Inflammatory macrophage treated with lipopolysaccharide for 1 hour (primary cell): Measurements from ENCODE around the gene RNLS.
A peak's percentile ranks its signal among the peaks of the same experiment; 100 is the strongest.

Source experiments
- DNase-seq, 2 donors: peaks; one replicate each; pipeline ENCODE4 v3.0.0-alpha.2; 2020 to 2022

Gene RNLS

DNA sequence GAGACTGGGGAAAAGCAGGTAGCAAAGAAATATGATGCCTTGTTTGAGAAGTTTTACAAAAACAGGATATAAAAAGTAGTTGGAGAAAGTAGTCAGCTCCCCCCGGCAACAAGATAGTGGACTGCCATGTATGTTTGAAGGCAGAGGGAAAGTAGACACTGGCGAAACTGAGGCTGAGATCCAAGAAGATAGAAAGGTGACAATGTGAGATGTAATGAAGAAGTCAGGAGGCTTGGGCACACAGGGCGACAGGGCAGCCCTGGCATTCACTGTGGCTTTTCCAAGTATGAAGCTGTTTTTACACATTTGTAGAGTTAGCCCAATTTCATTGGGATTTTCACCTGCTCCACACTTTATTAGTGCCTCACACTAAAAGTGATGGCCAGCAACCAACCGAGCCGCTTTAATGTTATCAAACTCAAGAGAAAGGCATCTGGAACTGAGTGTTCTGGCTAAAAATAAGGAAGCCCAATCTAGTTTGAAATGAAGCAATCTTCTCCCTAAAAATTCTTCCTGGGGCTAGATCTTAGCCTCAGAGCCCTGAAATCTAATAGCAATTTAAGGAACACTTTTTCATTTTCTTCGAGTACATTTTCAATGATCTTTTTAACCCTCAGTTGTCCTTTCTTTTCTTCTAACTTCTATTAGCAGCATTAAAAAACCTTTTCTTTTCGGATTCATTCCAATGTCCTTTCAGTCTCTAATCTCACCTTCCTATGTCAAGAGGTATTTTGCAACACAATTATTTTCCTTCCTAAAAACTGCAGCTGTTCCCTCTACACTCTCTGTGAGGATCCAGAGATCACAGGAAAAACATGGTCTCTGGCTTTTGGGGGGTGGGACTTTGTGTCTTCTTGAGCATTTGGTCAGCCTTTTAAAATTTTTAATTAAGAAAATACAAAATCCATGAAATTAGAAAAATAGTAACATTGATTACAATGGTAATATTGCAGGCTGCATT is 108.0 kb downstream of the RNLS start:
- no peak for DNase-seq

DNA sequence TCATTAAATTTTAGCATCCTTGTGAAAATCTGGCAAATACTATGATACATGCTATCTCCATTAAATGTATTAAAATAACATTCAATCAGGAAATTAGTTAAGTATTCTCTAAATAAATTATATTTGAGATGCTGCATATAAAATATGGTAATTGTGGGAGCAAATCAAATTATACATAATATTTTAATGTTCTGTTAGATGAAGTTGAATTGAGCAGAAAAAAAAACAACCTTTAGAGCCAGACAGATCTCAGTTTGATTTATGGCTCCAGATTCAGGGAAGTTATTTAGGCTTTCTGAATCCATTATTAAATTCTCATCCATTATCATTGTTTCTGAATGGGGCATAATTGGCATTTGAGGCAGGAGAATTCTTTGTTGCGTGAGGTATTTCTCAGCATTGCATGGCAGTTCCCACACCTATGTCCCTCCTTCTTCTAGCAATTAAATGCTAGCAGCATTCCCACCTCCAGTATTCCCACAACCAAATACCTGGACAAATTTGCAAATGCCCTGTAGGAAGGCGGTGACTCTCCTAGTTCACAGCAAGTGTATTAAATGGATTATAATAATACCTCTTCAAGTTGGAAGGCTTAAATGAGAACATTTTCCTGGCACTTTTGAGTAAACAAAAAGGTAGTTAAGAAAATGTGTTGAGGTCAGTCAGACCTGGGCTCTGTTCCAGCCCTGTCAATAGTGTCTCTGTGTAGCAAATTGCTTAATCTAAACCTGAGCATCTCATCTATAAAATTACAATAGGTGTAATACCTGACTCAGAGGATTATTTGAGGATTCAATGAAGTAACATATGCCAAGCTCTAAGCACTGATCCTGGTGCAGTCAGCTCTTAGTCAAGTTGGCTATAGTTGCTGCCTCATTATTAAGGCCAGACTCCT is 108.9 kb downstream of the RNLS start:
- no peak for DNase-seq

DNA sequence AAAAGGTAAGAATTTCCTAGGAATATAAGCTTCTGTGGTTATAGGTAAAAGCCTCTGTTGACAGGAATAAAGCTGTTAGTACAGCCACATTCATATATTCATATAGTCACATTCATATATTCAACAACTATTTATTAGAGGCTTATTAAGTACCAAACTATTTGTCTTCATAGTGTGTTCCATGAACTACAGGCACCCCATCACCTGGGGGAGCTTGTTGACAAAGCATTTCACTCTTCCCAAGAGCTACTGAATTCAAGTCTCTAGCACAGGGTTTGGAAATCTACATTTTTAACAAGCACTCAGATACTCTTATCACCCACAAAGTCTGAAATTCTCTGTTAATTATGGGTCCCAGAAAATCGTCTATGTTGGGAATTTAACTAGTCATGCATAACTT is 110.6 kb downstream of the RNLS start:
- no peak for DNase-seq

DNA sequence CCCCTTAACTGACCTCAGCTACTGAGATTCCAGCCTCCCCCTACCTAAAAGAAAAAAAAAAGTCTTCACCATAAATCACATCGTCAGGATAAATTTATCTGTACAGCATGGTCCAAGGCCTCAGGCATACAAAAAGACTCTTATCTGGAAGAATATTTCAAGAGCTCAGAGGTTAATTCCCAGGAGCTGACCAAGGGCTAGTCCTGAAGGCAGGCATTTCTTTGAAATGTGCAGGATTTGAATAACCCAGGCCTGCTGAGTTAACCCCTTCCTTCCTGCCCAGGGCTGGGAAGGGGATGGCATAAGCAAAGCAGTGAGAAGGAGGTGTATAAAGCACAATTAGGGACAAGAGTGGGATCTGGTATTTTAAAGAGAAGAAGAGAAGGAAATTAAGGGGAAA is 111.2 kb downstream of the RNLS start:
- DNase-seq, result no peak

DNA sequence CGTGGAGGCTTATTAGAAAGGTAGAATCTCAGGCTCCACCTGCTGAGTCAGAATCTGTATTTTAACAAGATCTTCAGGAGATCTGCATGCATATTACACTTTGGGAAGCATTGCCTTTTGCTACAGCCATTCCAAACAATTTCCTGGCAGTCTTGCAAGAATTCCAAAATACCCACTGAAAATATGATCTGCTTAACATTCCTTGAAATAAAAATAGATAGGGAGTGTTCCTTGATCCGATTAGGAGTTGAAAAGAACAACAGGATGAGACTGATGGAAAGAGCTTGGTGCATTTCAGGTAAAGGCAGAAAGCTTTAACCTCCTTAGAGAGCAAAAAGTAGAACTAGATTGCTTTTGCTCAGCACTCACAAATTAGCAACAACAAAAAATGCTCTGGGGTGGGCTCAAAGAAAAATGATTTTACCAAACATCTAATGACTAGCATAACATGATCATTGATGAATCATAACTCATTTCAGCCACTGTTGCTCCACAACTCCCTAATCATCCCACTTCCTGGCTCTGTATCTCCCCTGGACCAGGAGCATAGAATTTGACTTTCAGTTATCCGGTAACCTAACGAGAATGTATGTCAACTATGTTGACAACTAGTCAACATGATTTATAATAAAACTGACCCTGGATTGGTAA is 115.2 kb downstream of the RNLS start:
- no peak for DNase-seq

DNA sequence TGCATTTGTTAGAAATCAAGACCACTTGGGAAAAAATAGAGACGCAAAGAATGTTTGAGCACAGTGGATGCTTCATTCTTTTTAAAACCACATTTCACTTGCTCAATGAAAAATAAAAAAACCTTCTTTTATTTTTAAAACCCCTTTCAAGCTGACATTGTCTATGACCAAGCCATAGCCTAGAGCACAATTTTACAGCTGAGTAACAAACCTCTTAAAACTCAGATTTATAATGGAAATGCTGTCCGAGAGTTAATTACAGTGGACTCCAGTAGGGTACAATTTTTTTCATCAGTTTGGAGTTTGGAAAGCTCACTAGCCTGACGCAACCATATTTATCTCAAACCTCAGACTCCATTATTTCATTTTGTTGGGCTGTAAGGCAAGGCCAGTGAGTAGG is 116.3 kb downstream of the RNLS start:
- DNase-seq, result no peak

DNA sequence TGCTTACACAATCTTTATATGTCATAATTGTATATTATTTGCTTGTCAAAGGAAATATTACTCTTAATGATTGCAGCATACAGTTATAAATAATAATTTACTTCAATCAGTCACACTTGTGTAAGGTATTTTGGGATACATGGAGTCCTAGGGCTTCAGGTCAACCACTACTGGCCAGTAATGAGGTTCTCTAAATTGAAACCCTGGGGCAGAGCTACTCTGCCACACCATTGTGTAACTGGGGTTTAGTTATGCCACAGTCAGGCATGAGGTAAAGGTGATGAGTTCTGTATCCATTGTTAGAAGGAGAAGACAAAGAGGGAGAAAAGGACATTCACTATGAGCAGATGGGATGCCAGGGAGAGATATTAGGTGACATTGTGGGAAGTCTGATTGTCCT is 117.4 kb downstream of the RNLS start:
- DNase-seq, result no peak

DNA sequence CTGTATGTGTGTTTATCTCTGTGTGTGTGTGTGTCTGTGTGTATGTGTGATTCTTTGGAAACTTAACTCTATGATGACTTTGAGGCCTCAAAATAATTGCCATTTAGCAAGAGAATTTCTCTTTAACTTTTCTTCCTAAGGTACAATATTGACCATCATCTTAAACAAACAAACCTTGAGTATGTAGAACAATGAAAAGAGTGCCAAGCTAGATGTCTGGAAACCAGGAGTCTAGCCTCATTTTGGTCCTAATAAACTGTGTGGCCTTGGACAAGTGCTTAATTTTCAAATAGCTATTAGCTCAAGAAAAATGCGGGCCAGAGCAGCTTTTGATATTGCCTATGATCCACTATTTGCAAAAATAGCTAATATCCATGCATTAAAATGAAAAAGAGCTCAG is 119.3 kb downstream of the RNLS start:
- DNase-seq, result no peak

DNA sequence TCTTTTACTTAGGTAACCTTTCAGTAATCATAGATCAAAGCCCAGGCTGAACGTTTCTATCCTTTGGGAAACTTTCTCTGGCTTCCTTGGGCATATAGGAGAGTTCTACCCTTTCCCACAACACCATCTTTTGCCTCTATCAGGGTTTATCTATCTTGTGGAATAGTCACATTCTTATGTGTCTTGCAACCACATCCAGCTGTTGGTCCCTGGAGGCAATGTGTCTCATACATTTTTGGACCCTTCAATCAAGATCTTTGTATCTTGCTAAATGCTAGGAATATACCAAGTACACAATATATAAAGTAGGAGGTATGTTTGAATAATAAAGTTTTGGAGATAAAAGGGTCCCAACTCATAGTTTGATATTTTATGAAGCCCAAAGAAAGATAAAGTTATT is 121.7 kb downstream of the RNLS start:
- no peak for DNase-seq

DNA sequence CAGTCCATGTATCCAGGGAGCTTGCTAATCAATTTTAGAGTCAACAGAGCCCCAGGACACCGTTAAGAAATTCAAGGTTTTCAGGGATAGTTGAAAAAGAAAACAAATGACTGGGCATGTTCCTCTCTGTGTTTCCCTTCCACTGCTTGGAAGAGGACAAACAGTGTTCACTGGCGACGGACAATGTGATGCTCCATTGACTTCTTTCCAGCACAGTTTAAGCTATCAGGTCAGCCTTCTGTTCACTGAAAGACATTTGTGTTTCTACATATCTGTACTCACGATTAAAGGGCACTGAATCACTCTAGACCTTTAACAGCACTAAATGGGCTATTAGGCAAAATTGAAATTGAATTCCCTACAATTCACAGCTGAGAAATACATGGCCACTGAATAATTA is 123.6 kb downstream of the RNLS start:
- no peak for DNase-seq

DNA sequence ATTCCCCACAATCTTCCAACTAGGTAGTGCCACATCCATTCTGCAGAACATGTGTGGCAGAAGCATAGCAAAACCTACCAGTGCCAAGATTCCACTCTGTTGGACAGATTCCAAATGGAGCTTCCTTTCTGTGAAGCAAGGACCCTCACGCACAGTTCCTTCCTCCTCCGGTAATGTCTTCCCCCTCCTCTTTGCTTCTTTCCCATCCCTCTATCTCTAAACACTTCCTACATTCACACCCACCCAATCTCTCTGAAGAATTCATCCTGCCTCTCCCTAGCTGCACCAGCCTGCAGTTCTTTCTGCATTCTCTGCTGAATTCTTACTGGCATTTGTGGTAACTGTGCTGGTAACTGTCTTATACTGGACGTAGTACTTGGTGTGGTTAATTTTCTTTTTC is 124.9 kb downstream of the RNLS start:
- DNase-seq, result no peak

DNA sequence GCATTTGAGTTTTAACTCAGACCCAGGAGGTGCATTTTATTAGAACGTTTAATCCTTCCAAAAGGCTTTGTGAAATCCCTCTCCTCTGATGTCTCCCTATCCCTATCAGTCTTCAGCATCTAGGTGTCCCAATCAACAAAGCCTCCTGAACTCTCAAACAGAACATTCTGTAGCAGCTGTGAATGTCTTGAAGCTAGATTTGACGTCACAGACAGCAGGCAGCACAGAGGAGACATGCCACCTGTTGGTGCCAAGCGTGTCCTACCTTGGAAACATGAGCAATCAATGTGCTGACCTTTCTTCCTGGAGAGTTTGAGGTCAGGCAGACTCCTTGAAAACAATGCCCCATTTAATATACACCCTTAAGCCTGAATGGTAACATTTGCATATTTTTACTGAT is 125.5 kb downstream of the RNLS start:
- no peak for DNase-seq

DNA sequence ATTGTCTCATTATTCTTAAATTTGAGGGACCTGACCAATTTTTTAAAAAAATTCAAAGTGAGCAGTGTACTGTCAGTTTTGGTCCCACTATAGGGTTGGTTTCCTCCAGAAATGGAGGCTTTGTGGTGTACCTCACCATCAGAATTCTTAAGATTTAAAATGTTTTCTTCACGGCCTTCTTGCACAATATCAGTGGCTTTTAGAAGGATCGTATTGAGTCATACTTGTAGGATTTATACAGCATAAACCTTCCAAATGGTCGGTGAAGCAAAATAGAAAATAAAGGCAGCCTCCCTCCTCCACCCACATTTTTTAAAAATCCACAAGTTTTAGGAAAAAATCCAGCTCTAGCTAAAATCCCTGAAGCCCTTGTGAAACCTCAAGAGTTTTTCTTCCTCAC is 126.4 kb downstream of the RNLS start:
- DNase-seq, result peak; percentile 5 to 14

DNA sequence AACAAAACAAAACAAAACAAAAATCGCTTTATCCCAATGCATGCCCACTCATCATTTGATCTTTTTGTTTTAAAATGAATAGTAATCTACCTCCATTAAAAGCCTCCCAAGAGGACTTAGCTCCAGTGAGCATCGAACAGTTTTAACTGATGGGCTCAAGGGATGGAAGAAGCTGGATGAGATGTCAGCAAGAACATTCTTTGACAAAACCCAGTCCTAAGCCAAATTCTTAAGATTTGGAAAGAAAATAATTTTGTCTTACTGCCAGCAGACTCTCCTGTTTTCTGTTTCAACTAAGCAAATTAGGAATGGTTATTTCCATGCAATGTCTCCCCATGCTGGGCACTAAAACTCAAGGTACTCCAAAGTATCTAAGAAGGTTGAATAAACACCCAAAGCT is 127.3 kb downstream of the RNLS start:
- no peak for DNase-seq

DNA sequence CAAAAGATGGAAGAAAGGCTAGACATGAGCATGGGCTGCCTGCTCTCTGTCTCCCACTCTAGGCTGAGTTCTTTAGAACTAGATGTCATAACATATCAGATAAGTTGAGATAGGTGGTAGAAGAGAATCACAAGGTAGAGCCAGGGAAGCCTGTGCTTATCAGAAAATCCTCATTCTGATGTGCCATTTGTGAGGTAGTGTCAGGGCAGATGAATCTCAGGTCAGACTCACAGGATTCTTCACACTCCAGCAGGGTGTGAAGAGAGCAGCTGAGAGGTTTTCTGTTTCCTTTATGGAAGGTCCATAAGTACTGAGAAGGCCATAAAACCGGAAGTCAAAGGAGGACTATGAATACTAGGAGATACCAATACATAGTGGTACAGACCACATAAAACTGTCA is 132.9 kb downstream of the RNLS start:
- no peak for DNase-seq

DNA sequence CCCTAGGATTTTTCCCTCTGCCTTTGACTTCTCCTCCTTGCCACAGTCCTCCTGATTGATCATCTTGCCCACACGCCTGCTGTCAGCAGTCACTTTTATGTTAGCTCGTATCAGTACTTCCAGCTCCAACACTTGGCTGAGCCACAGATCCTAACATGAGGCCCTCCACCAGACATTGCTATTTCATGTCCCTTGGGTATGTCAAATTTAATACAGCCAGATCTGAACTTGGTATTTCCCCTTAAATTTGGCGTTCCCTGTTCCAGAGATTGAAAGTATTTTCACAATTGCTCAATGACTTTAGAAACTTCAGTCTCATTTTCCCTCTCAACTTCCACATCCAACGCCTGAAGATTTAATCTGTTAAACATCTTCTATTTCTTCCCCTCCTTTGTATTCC is 140.4 kb downstream of the RNLS start:
- DNase-seq, result peak; percentile 13 to 30

DNA sequence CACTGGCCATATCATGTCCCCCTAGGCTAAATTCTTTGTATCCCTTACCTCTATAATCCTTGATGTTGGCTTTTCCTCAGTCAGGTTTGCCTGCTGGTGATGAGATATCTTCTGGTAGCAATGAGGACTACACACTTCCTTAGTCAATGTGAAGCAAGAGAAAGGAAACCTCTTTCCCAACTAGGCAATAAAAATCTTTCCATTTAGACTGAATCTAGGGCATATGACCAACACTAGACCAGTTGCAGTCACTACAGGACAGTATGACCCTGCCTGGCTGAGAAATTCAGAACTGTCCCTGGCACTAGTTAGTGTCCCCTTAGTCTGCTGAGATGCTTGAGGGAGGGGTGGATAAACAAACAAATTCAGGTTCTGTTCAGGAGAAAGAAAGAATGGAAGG is 142.6 kb downstream of the RNLS start:
- peak; percentile 31 to 34 for DNase-seq

DNA sequence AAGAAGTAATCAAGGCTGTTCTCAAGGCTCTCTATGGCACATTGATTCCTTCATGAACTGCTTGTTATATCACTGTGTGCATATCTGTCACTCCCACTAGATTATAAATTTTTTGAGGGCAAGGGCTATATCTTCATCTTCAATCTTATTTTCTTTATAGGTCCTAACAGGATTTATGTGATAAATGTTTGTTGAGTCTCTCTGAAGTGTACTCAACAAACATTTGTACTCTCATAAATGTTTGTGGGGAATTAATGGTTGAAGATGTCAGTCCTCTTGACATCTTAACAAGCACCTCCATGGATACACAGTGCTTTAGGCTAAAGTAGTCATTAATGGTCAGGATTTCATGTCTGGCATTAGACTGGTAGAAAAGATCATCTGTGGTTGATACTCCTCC is 143.2 kb downstream of the RNLS start:
- DNase-seq, result no peak

DNA sequence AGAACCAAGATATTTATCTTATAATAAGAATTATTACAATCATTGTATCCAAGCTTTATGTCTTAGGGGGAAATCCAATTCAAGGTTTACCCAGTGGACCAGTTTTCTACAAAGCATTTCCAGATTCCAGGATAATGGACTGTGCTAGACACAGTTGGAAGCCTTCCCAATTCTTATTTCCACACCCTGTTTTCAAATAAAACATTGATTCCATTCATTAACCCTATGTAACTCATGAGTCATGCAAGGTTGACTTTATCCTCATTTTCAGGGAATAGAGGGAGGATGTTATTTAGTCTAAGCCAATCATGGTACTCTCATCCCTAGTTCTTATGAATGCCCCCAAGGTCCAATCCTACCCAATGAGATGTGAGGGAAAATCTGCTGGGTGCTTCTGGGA is 145.7 kb downstream of the RNLS start:
- no peak for DNase-seq

DNA sequence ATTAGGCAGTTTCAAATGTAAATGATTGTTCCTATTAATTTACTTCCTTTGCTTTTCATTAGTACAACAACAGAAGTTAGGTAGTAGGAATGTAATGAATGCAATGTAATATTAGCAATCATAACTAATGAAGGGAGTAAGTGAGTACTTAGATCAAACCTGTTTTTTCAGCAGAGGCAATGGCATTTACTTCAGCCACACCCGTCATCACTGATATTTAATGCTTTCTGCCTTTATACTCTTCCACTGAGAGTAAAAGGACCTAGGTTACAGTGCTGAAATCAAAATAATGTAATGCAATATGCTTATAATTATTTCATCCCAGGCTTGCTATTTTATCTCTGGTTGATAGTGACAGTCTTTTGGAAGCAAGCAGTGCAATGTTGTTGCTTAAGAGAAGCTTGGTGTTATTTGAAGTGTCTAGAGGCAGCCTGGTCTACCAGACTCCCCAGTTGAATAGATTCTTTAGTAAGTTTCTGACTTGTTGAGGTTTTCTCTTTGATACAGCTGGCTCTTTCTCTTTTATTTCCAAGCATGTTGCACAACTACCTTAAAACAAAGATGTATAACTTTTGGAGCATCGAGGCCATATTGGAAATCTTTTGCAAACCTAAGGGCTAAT is 149.4 kb downstream of the RNLS start:
- DNase-seq, result no peak

DNA sequence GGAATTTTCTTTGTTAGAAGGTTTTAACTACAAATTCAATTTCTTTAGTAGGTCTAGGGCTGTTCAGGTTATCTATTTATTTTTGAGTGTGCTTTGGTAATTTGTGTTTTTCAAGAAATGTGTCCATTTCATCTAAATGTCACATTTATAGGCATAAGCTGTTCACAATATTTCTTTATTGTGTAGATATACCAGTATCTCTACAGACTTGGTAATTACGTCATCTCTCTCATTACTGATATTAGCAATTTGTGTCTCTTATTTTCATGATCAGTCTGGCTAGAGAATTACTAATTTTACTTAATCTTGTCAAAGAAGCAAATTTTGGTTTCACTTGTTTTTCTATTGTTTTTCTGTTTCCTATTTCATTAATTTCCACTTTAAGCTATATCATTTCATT is 152.0 kb downstream of the RNLS start:
- DNase-seq, result no peak

DNA sequence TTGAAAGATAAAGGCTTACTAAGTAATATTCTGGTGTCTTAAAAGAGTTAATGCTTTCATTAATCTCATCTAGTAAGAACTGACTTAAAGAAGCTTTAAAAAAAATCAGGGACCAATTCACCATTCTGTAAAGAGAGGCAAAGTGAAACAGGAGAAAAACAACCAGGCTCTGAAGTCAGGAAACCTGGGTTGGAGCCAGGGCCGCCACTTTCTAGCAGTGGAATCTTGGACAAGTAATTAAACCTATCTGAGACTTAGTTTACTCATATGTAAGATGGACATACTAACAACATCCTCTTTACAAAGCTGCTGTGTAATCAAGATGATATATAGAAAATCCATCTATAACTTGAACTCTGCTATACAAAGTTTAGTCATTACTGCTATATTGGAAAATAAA is 154.1 kb downstream of the RNLS start:
- DNase-seq, result no peak

DNA sequence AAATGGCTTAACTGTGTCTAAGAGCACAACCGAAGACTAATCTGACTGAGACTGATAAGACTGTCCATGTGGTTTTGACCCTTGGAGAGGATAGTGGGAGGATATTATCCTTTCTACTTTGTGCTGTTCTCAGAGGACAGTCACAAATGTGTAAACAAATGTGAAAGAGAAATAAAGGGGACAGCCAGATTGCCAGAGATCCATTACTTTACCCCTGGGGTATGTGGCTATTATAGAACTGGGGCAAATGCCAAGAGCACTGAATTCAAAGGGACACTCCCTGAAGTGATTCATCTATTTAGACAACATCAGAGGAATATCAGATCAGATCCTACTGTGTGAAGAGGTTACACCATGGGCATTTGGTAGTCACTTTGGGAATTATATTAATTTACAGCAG is 154.7 kb downstream of the RNLS start:
- DNase-seq, result no peak
